A549 (cell line): ENCODE data around the gene CLPTM1. TPM values are rescaled to one million over a fixed set of nuclear protein-coding genes. Genes with fewer than 3 reads are reported as not detected.

ENCODE experiments used
- ATAC-seq, 2 experiments: fragments of 200-7000 bp in 1 of 2; fragments of >200 bp in 1 of 2; cut with Nextera tagmentation in 1 of 2; cut with Tn5 transposase in 1 of 2; 3 replicates each; pipeline versions ENCODE4 v1.8.0 to v1.9.1; 2018 to 2020; ENCODE audit warnings: mild to moderate bottlenecking in 1 of 2, moderate library complexity in 1 of 2
- CTCF ChIA-PET: fragments of 300-600 bp; sonication (Branson Sonifier 250); formaldehyde crosslinking; extraction: SDS; loops from one replicate; lab custom pipeline; 2021; ENCODE audit warnings: antibody characterized with exemption, inconsistent platforms; lab: Yijun Ruan, JAX
- POLR2A ChIA-PET: fragments of 350-600 bp; formaldehyde crosslinking; extraction: SDS; loops from one replicate; lab custom pipeline; 2021; ENCODE audit warnings: antibody characterized with exemption, inconsistent platforms; lab: Yijun Ruan, JAX
- DNase-seq, 2 experiments: peaks; one replicate each; pipeline versions ENCODE4 v3.0.0 to v3.0.0-alpha.2; 2011 to 2016; ENCODE audit warnings: low read depth in 1 of 2, low spot score in 1 of 2
- FAIRE-seq: peaks from 2 replicates; lab custom pipeline; 2011; peaks lifted over from hg19 to GRCh38; lab: Jason Lieb, UNC
- H3K27ac ChIP-seq, 2 experiments: fragments of >200 bp; sonication (Bioruptor Twin); formaldehyde crosslinking; 3 replicates each; pipeline ENCODE4 v1.5.1; 2016 to 2017
- H3K4me1 ChIP-seq: fragments of >200 bp; sonication (Bioruptor Twin); formaldehyde crosslinking; 3 replicates; pipeline ENCODE4 v1.6.1; 2016
- H3K4me2 ChIP-seq: fragments of >200 bp; sonication (Bioruptor Twin); formaldehyde crosslinking; 3 replicates; pipeline ENCODE4 v1.6.1; 2016
- H3K4me3 ChIP-seq: fragments of >200 bp; sonication (Bioruptor Twin); formaldehyde crosslinking; 3 replicates; pipeline ENCODE4 v1.5.1; 2016
- H3K9me3 ChIP-seq: fragments of >200 bp; sonication (Bioruptor Twin); formaldehyde crosslinking; 3 replicates; pipeline ENCODE4 v1.6.1; 2016
- CHD2 ChIP-seq: fragments of 150-350 bp; IDR thresholded peaks from 2 replicates; pipeline ENCODE4 v1.6.1; 2014; ENCODE audit warnings: low read length; ENCODE audit not compliant: partially characterized antibody
- CTCF ChIP-seq: fragments of >200 bp; sonication (Bioruptor Twin); formaldehyde crosslinking; IDR thresholded peaks from 3 replicates; pipeline ENCODE4 v1.5.1; 2016
- NFE2L2 ChIP-seq: fragments of 150-350 bp; conservative IDR thresholded peaks from 2 replicates; pipeline ENCODE4 v1.6.1; 2014; ENCODE audit warnings: low read length
- WGBS: methylation state at CpG from one replicate; pipeline ENCODE4 v1.1.6; 2017; ENCODE audit errors: missing lambda C conversion rate; 5-methylcytosine and 5-hydroxymethylcytosine counted together
- polyA plus RNA-seq, 4 experiments: library from polyadenylated mRNA; depleted of rRNA in 3 of 4; stranded (reverse); fragments of >200 nt; fragmentation: RNase III in 1 of 4; extraction: RNeasy Plus Mini Kit Qiagen cat#74134 plus additional on column Dnase treatment in 1 of 4; gene quantifications; 2 replicates in 3 of 4; 3 replicates in 1 of 4; pipeline ENCODE4 v1.2.3, GENCODE V29; 2011 to 2017

Gene CLPTM1
- polyA plus RNA-seq, 2 of the 4 experiments (the other 2 are of a cell fraction), result 99.3 to 188 TPM

- ChIA-PET CTCF (interaction anchor here (0.6 to 10.8 kb wide), 6 partner anchors 7 to 138 kb away, joined by 4 to 152 read pairs (median 4); no protein-coding TSS in a partner anchor), POLR2A (interaction anchor here (1.5 kb wide), 1 partner anchor 86 kb away, joined by 3 read pairs; the partner anchor contains the start of gene CLPTM1)
- TF ChIP-seq CTCF (no peak), CHD2 (no peak), NFE2L2 (no peak)
- no peak overlapping the region for H3K4me3 ChIP-seq
- H3K9me3 ChIP-seq, result no peaks in the 10 kb centered on the region
- ATAC-seq (no peak), FAIRE-seq (no peak), DNase-seq (no peak)
- 95% methylated on average over 6 of the region's 6 CpGs for WGBS
- H3K4me1 ChIP-seq, result peaks cover 11% of the 10 kb centered on the region
- H3K27ac ChIP-seq, result no peak overlapping the region
- no peak overlapping the region for H3K4me2 ChIP-seq
Observed at GRCh38 chr19:45041125-45041524, 85.9 kb downstream of the CLPTM1 start.

Other genes with a start within 250 kb of the CLPTM1 start
- 22.6 and 25.3 TPM in 2 replicates for gene BCL3, start 206.7 kb upstream of the CLPTM1 start, polyA plus RNA-seq (2011; rRNA removed)
- 49.6 to 80.7 TPM (median 72.1 TPM) in 3 replicates for gene BCL3, start 206.7 kb upstream of the CLPTM1 start, polyA plus RNA-seq (2017; fragmentation: RNase III; extraction: RNeasy Plus Mini Kit Qiagen cat#74134 plus additional on column Dnase treatment)
- not detected in 2 replicates for gene CBLC, start 177.5 kb upstream of the CLPTM1 start, polyA plus RNA-seq (2011; rRNA removed)
- gene CBLC, start 177.5 kb upstream of the CLPTM1 start, polyA plus RNA-seq (2017; fragmentation: RNase III; extraction: RNeasy Plus Mini Kit Qiagen cat#74134 plus additional on column Dnase treatment), result not detected in 3 replicates
- gene BCAM, start 146.3 kb upstream of the CLPTM1 start, polyA plus RNA-seq (2011; rRNA removed), result 15.2 and 18.4 TPM in 2 replicates
- gene BCAM, start 146.3 kb upstream of the CLPTM1 start, polyA plus RNA-seq (2017; fragmentation: RNase III; extraction: RNeasy Plus Mini Kit Qiagen cat#74134 plus additional on column Dnase treatment), result 77.5 to 102 TPM (median 88.1 TPM) in 3 replicates
- 69.4 and 84.8 TPM in 2 replicates for gene NECTIN2, start 109.1 kb upstream of the CLPTM1 start, polyA plus RNA-seq (2011; rRNA removed)
- 77.7 to 92.4 TPM (median 89.6 TPM) in 3 replicates for gene NECTIN2, start 109.1 kb upstream of the CLPTM1 start, polyA plus RNA-seq (2017; fragmentation: RNase III; extraction: RNeasy Plus Mini Kit Qiagen cat#74134 plus additional on column Dnase treatment)
- gene TOMM40, start 64.1 kb upstream of the CLPTM1 start, polyA plus RNA-seq (2011; rRNA removed), result 83.6 and 92.7 TPM in 2 replicates
- gene TOMM40, start 64.1 kb upstream of the CLPTM1 start, polyA plus RNA-seq (2017; fragmentation: RNase III; extraction: RNeasy Plus Mini Kit Qiagen cat#74134 plus additional on column Dnase treatment), result 172 to 201 TPM (median 180 TPM) in 3 replicates
- gene APOE, start 49.6 kb upstream of the CLPTM1 start, polyA plus RNA-seq (2011; rRNA removed), result 9.4 and 12.5 TPM in 2 replicates
- 16.2 to 31.9 TPM (median 20.2 TPM) in 3 replicates for gene APOE, start 49.6 kb upstream of the CLPTM1 start, polyA plus RNA-seq (2017; fragmentation: RNase III; extraction: RNeasy Plus Mini Kit Qiagen cat#74134 plus additional on column Dnase treatment)
- 82.1 and 88.7 TPM in 2 replicates for gene APOC1, start 40.8 kb upstream of the CLPTM1 start, polyA plus RNA-seq (2011; rRNA removed)
- 172 to 198 TPM (median 196 TPM) in 3 replicates for gene APOC1, start 40.8 kb upstream of the CLPTM1 start, polyA plus RNA-seq (2017; fragmentation: RNase III; extraction: RNeasy Plus Mini Kit Qiagen cat#74134 plus additional on column Dnase treatment)
- gene APOC4, start 13.1 kb upstream of the CLPTM1 start, polyA plus RNA-seq (2011; rRNA removed), result not detected in 2 replicates
- gene APOC4, start 13.1 kb upstream of the CLPTM1 start, polyA plus RNA-seq (2017; fragmentation: RNase III; extraction: RNeasy Plus Mini Kit Qiagen cat#74134 plus additional on column Dnase treatment), result not detected in 3 replicates
- gene APOC2, start 9.3 kb upstream of the CLPTM1 start, polyA plus RNA-seq (2011; rRNA removed), result not detected in 2 replicates
- gene APOC2, start 9.3 kb upstream of the CLPTM1 start, polyA plus RNA-seq (2017; fragmentation: RNase III; extraction: RNeasy Plus Mini Kit Qiagen cat#74134 plus additional on column Dnase treatment), result 0.27 TPM in 1 of 3 replicates, not detected in the others
- 7.5 and 8.1 TPM in 2 replicates for gene RELB, start 46.1 kb downstream of the CLPTM1 start, polyA plus RNA-seq (2011; rRNA removed)
- 9.6 to 15.1 TPM (median 9.6 TPM) in 3 replicates for gene RELB, start 46.1 kb downstream of the CLPTM1 start, polyA plus RNA-seq (2017; fragmentation: RNase III; extraction: RNeasy Plus Mini Kit Qiagen cat#74134 plus additional on column Dnase treatment)
- 30.7 and 39.0 TPM in 2 replicates for gene CLASRP, start 83.7 kb downstream of the CLPTM1 start, polyA plus RNA-seq (2011; rRNA removed)
- 74.8 to 93.7 TPM (median 86.4 TPM) in 3 replicates for gene CLASRP, start 83.7 kb downstream of the CLPTM1 start, polyA plus RNA-seq (2017; fragmentation: RNase III; extraction: RNeasy Plus Mini Kit Qiagen cat#74134 plus additional on column Dnase treatment)
- 0.25 and 0.34 TPM in 2 replicates for gene ZNF296, start 121.1 kb downstream of the CLPTM1 start, polyA plus RNA-seq (2011; rRNA removed)
- 2.7 to 3.6 TPM (median 3.4 TPM) in 3 replicates for gene ZNF296, start 121.1 kb downstream of the CLPTM1 start, polyA plus RNA-seq (2017; fragmentation: RNase III; extraction: RNeasy Plus Mini Kit Qiagen cat#74134 plus additional on column Dnase treatment)
- gene GEMIN7, start 123.9 kb downstream of the CLPTM1 start, polyA plus RNA-seq (2011; rRNA removed), result 42.2 and 49.2 TPM in 2 replicates
- 75.3 to 86.0 TPM (median 79.4 TPM) in 3 replicates for gene GEMIN7, start 123.9 kb downstream of the CLPTM1 start, polyA plus RNA-seq (2017; fragmentation: RNase III; extraction: RNeasy Plus Mini Kit Qiagen cat#74134 plus additional on column Dnase treatment)
- gene PPP1R37, start 137.8 kb downstream of the CLPTM1 start, polyA plus RNA-seq (2011; rRNA removed), result 7.6 and 9.1 TPM in 2 replicates
- 18.7 to 21.9 TPM (median 21.8 TPM) in 3 replicates for gene PPP1R37, start 137.8 kb downstream of the CLPTM1 start, polyA plus RNA-seq (2017; fragmentation: RNase III; extraction: RNeasy Plus Mini Kit Qiagen cat#74134 plus additional on column Dnase treatment)
- 0.12 and 0.21 TPM in 2 replicates for gene NKPD1, start 205.6 kb downstream of the CLPTM1 start, polyA plus RNA-seq (2011; rRNA removed)
- 0.10 to 0.18 TPM (median 0.15 TPM) in 3 replicates for gene NKPD1, start 205.6 kb downstream of the CLPTM1 start, polyA plus RNA-seq (2017; fragmentation: RNase III; extraction: RNeasy Plus Mini Kit Qiagen cat#74134 plus additional on column Dnase treatment)
- 29.8 and 30.2 TPM in 2 replicates for gene TRAPPC6A, start 222.9 kb downstream of the CLPTM1 start, polyA plus RNA-seq (2011; rRNA removed)
- 23.7 to 30.5 TPM (median 28.5 TPM) in 3 replicates for gene TRAPPC6A, start 222.9 kb downstream of the CLPTM1 start, polyA plus RNA-seq (2017; fragmentation: RNase III; extraction: RNeasy Plus Mini Kit Qiagen cat#74134 plus additional on column Dnase treatment)
- gene BLOC1S3, start 223.4 kb downstream of the CLPTM1 start, polyA plus RNA-seq (2011; rRNA removed), result 7.5 and 10.5 TPM in 2 replicates
- gene BLOC1S3, start 223.4 kb downstream of the CLPTM1 start, polyA plus RNA-seq (2017; fragmentation: RNase III; extraction: RNeasy Plus Mini Kit Qiagen cat#74134 plus additional on column Dnase treatment), result 8.2 to 12.2 TPM (median 10.6 TPM) in 3 replicates